Loucy (cell line): ENCODE results near the gene VCX3B.
"Not testable (repeated sequence)": the region's sequence is repeated elsewhere in the genome, so short reads cannot be mapped to it uniquely, and the experiment has no call there.

Experiments used
- H2AFZ ChIP-seq: fragments of 200-600 bp; sonication (generic); 2 replicates; pipeline ENCODE4 v1.6.0; 2016; ENCODE audit warnings: antibody characterized with exemption, mild to moderate bottlenecking, low read length, moderate library complexity
- H3F3A ChIP-seq: fragments of 200-600 bp; 2 replicates; pipeline ENCODE4 v1.6.0; 2016; ENCODE audit warnings: antibody characterized with exemption, low read depth, mild to moderate bottlenecking
- H3K27me3 ChIP-seq: fragments of 200-600 bp; sonication (generic); 2 replicates; pipeline ENCODE4 v1.6.1; 2014; ENCODE audit warnings: low read length, mild to moderate bottlenecking; ENCODE audit not compliant: insufficient read depth, poor library complexity, severe bottlenecking
- H3K36me3 ChIP-seq: fragments of 200-600 bp; sonication (generic); 2 replicates; pipeline ENCODE4 v1.6.1; 2016; ENCODE audit warnings: low read length; ENCODE audit not compliant: insufficient read depth
- H3K4me1 ChIP-seq: fragments of 200-600 bp; sonication (generic); 2 replicates; pipeline ENCODE4 v1.5.1; 2014; ENCODE audit warnings: low read length, mild to moderate bottlenecking; ENCODE audit not compliant: insufficient read depth, poor library complexity, severe bottlenecking
- H3K4me2 ChIP-seq: fragments of 200-600 bp; sonication (generic); 2 replicates; pipeline ENCODE4 v1.6.0; 2014; ENCODE audit warnings: antibody characterized with exemption, low read length, low read depth, mild to moderate bottlenecking; ENCODE audit not compliant: poor library complexity, severe bottlenecking
- H3K4me3 ChIP-seq: fragments of 200-600 bp; sonication (generic); 2 replicates; pipeline ENCODE4 v1.5.1; 2014; ENCODE audit warnings: low read length, mild to moderate bottlenecking, mixed read lengths; ENCODE audit not compliant: poor library complexity, severe bottlenecking
- H3K79me2 ChIP-seq: fragments of 200-600 bp; sonication (generic); 2 replicates; pipeline ENCODE4 v1.6.1; 2014; ENCODE audit warnings: low read length; ENCODE audit not compliant: insufficient read depth
- H3K9ac ChIP-seq: fragments of 200-600 bp; sonication (generic); 2 replicates; pipeline ENCODE4 v1.6.0; 2014; ENCODE audit warnings: mild to moderate bottlenecking, low read depth, low read length, moderate library complexity; ENCODE audit not compliant: poor library complexity, severe bottlenecking
- H3K9me2 ChIP-seq: fragments of 200-600 bp; sonication (generic); replicated peaks from 2 replicates; pipeline ENCODE4 v1.6.1; 2016; ENCODE audit warnings: low read depth, low read length, mixed read lengths
- H3K9me3 ChIP-seq: fragments of 200-600 bp; sonication (generic); 2 replicates; pipeline ENCODE4 v1.6.1; 2014; ENCODE audit warnings: mild to moderate bottlenecking, antibody characterized with exemption, low read length, low read depth; ENCODE audit not compliant: insufficient read depth
- H4K20me1 ChIP-seq: fragments of 200-600 bp; sonication (generic); 2 replicates; pipeline ENCODE4 v1.6.0; 2014; ENCODE audit warnings: antibody characterized with exemption, low read length, mild to moderate bottlenecking; ENCODE audit not compliant: insufficient read depth, poor library complexity, severe bottlenecking
- EZH2phosphoT487 ChIP-seq: fragments of 200-600 bp; IDR thresholded peaks from 2 replicates; pipeline ENCODE4 v1.6.1; 2018; ENCODE audit warnings: antibody characterized with exemption, mild to moderate bottlenecking, moderate library complexity, borderline replicate concordance
- TF ChIP-seq, protein P1 (sequence below): fragments of 200-600 bp; sonication (generic); conservative IDR thresholded peaks from 2 replicates; pipeline ENCODE4 v1.5.1; 2014; ENCODE audit warnings: mild to moderate bottlenecking, antibody characterized with exemption, low read length

Gene VCX3B

DNA sequence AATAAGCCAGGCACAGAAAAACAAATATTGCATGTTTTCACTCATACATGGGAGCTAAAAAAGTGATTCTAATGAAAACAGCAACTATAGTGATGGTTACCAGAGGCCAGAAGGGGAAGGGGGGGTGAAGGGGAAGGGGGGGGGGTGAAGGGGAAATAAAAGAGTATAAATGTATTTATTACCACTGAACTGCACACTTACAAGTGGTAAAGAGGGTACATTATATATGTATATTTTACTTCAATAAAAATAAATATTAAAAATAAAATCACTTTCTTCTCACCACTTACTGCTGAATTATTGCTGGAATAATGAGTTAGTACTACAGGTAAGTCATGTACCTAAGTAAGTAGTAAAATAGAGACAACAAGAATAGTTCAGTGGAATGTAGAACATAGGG lies 2.1 kb upstream of the VCX3B start:
- no peak overlapping the region for H2AFZ ChIP-seq
- no peak for TF ChIP-seq EZH2phosphoT487
- TF ChIP-seq, protein P1, sequence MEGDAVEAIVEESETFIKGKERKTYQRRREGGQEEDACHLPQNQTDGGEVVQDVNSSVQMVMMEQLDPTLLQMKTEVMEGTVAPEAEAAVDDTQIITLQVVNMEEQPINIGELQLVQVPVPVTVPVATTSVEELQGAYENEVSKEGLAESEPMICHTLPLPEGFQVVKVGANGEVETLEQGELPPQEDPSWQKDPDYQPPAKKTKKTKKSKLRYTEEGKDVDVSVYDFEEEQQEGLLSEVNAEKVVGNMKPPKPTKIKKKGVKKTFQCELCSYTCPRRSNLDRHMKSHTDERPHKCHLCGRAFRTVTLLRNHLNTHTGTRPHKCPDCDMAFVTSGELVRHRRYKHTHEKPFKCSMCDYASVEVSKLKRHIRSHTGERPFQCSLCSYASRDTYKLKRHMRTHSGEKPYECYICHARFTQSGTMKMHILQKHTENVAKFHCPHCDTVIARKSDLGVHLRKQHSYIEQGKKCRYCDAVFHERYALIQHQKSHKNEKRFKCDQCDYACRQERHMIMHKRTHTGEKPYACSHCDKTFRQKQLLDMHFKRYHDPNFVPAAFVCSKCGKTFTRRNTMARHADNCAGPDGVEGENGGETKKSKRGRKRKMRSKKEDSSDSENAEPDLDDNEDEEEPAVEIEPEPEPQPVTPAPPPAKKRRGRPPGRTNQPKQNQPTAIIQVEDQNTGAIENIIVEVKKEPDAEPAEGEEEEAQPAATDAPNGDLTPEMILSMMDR = no peak

DNA sequence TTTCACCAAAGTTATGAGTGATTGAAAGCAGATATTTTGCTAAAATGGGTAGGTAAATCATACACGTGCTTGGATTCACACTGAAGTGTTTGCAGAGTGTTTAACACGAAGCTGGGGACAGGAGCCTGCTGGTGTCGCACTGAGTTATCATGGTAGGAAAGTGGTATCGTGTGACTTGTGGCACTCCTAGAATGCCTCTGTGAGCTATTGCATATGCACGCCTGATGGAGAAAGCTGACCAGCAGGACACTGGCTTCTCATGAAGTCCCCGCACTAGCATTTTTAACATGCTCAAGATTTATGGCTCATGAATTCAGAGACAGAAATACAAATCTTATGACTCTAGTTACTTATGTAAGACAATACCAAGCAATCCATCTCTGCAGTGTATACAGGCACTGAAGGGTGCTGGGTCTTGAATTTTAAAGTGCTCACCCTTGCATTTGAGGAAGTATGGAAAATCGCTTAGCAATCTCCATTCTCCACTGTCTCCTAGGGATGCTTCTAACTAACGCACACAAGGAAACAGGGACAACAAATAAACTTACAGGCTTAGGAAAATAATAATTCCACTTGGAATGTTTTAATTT lies 19.8 kb downstream of the VCX3B start:
- no peak overlapping the region for H3K9ac ChIP-seq
- no peaks in the 10 kb centered on the region for H3K9me2 ChIP-seq
- no peaks in the 10 kb centered on the region for H4K20me1 ChIP-seq
- no peak overlapping the region for H3K4me2 ChIP-seq
- no peaks in the 10 kb centered on the region for H3K36me3 ChIP-seq
- H3F3A ChIP-seq = no peaks in the 10 kb centered on the region
- TF ChIP-seq, protein P1 = no peak
- TF ChIP-seq EZH2phosphoT487 = no peak
- no peak overlapping the region for H3K4me3 ChIP-seq
- H2AFZ ChIP-seq = no peak overlapping the region
- no peaks in the 10 kb centered on the region for H3K79me2 ChIP-seq
- no peaks in the 10 kb centered on the region for H3K4me1 ChIP-seq
- H3K27me3 ChIP-seq = no peaks in the 10 kb centered on the region
- H3K9me3 ChIP-seq = no peaks in the 10 kb centered on the region

More for the DNA sequence above, 2.1 kb upstream of the VCX3B start:
- Histone ChIP-seq H3K4me1 (no peaks in the 10 kb centered on the region), H3K4me2 (no peak overlapping the region), H4K20me1 (no peaks in the 10 kb centered on the region), H3K4me3 (no peak overlapping the region), H3K9me2 (no peaks in the 10 kb centered on the region), H3K9me3 (no peaks in the 10 kb centered on the region), H3K79me2 (no peaks in the 10 kb centered on the region), H3K27me3 (no peaks in the 10 kb centered on the region), H3F3A (no peaks in the 10 kb centered on the region), H3K9ac (no peak overlapping the region), H3K36me3 (no peaks in the 10 kb centered on the region)

DNA sequence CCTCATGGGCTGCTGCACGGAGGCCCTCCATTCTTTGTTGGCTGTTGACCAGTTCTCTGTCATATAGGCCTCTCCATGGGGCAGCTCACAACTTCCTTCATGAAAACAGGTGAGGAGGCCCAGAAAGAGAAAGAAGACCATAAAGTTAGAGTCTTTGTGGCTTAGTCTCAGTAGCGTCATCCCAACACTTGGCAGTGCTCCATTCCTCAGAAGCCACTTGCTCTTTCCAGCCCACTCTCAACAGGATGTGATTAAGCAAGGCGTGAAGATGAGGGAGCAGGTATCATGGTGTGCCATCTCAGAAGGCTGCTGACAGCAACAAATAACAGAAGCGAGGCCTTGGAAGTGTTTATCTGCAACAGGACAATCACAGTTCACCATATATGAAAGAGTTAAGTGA lies 30.4 kb downstream of the VCX3B start:
- H3K4me2 ChIP-seq, H3K9ac ChIP-seq, H3K36me3 ChIP-seq, H2AFZ ChIP-seq, H3K4me3 ChIP-seq, H3K9me3 ChIP-seq, H3F3A ChIP-seq, H3K27me3 ChIP-seq, H3K79me2 ChIP-seq, H3K4me1 ChIP-seq, H3K9me2 ChIP-seq, H4K20me1 ChIP-seq: not testable (repeated sequence)

DNA sequence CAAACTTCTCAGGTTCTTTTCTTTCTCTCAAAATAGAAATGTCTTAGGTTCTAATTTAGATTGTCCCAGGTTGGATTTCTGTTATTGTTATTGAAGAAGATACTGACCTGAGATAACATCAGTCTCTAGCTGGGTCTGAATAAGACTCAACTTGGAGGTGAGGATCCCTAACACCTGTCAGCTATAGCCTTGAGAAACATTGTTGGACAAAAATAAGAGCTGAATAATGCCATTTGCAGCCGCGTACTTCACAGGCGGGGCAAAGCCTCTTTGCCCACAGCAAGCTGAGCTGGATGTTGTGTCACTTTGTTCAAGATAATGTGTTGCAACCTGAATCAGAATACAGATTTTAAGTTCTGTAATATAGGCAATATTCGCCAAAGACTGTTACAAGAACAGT lies 35.6 kb downstream of the VCX3B start:
- no peaks in the 10 kb centered on the region for H4K20me1 ChIP-seq
- H3K4me3 ChIP-seq = no peak overlapping the region
- no peaks in the 10 kb centered on the region for H3K36me3 ChIP-seq
- no peaks in the 10 kb centered on the region for H3K27me3 ChIP-seq
- no peaks in the 10 kb centered on the region for H3K9me2 ChIP-seq
- H3K9me3 ChIP-seq = no peaks in the 10 kb centered on the region
- no peaks in the 10 kb centered on the region for H3K79me2 ChIP-seq
- no peak for TF ChIP-seq EZH2phosphoT487
- TF ChIP-seq, protein P1 = no peak
- no peak overlapping the region for H3K4me2 ChIP-seq
- no peak overlapping the region for H3K9ac ChIP-seq
- H2AFZ ChIP-seq = no peak overlapping the region
- no peaks in the 10 kb centered on the region for H3K4me1 ChIP-seq
- H3F3A ChIP-seq = no peaks in the 10 kb centered on the region

DNA sequence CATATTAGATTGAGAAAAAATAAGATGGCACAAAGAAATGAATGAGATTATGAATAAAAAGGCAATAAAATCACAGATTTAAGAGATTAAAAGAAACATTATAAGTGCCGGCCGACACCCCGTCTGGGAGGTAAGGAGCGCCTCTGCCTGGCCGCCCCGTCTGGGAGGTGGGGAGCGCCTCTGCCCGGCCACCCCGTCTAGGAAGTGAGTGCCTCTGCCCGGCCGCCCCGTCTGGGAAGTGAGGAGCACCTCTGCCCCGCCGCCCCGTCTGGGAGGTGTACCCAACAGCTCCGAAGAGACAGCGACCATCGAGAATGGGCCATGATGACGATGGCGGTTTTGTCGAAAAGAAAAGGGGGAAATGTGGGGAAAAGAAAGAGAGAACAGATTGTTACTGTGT lies 37.5 kb downstream of the VCX3B start:
- H3K4me1 ChIP-seq, H3K9ac ChIP-seq, H3F3A ChIP-seq, H3K9me2 ChIP-seq, H3K4me3 ChIP-seq, H3K4me2 ChIP-seq, H3K27me3 ChIP-seq, H3K9me3 ChIP-seq, H3K79me2 ChIP-seq, H4K20me1 ChIP-seq, H3K36me3 ChIP-seq, H2AFZ ChIP-seq: not testable (repeated sequence)
